ENCODE results near the gene EI24. TPM values are rescaled to one million over a fixed set of nuclear protein-coding genes. Genes with fewer than 3 reads are reported as not detected.

EI24 gene
- total and polyA plus RNA-seq, 9 of the 15 experiments (the other 6 are each of a cell fraction or from before 2014, with no cell fraction given) = 50.4 to 260 (median 168) TPM

DNA sequence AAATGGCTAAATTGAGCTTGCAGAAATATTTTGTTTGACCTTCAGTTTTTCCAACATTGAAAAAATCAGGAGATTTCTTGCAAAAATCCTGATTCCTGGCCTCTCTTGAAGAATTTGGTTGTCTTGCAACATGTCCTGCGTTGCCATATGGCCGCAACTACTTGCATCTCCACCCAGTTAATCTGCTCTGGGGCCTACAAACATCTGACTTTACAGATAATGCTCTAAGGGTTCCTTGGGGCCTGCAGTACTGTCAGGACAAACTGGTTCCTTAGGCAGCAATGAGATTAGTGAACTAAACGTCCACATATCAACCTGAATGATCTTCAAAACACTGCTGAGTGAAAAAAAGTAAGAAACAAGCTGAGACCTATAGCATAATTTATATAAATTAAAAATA, 36.6 kb upstream of the EI24 start (continued):
- TF ChIP-seq RBBP5 (IDR thresholded peaks at IDR 0.05; ENCODE audit: borderline replicate concordance, insufficient read depth, low read length, poor library complexity, severe bottlenecking) (no peak), SRSF3 (IDR thresholded peaks at IDR 0.05; ENCODE audit: insufficient read depth, low read length) (no peak), ZNF3 (CRISPR knock-in tag; IDR thresholded peaks at IDR 0.05) (no peak), KDM5B (IDR thresholded peaks at IDR 0.05; ENCODE audit: insufficient replicate concordance, low read depth, low read length) (no peak), HSF4 (CRISPR knock-in tag; IDR thresholded peaks at IDR 0.05; ENCODE audit: borderline replicate concordance) (no peak), PTBP1 (IDR thresholded peaks at IDR 0.05; ENCODE audit: low read depth, low read length) (no peak), CBX5 (IDR thresholded peaks at IDR 0.05; ENCODE audit: borderline replicate concordance, low read depth) (no peak), SIX5 (IDR thresholded peaks at IDR 0.05; ENCODE audit: borderline replicate concordance in 1 of 2, insufficient read depth in 1 of 2, low read depth in 1 of 2, low read length in 2 of 2) (no peak), ESRRA (IDR thresholded peaks at IDR 0.05; ENCODE audit: borderline replicate concordance, low read depth) (no peak), MYC (IDR thresholded peaks at IDR 0.05; ENCODE audit: low read depth, low read length) (peak; percentile 76), MYC (CRISPR knock-in tag; IDR thresholded peaks at IDR 0.05; ENCODE audit: borderline replicate concordance, low read depth) (no peak), SMAD3 (CRISPR knock-in tag; conservative IDR thresholded peaks at IDR 0.05) (no peak), HDAC6 (IDR thresholded peaks at IDR 0.05; ENCODE audit: low read depth, low read length) (no peak), SNIP1 (IDR thresholded peaks at IDR 0.05; ENCODE audit: low read depth) (no peak), BDP1 (IDR thresholded peaks at IDR 0.05; ENCODE audit: insufficient read depth, insufficient read length) (no peak), GABPB2 (CRISPR knock-in tag; conservative IDR thresholded peaks at IDR 0.05) (no peak), ZNF41 (CRISPR knock-in tag; conservative IDR thresholded peaks at IDR 0.05) (no peak), NFE2 (IDR thresholded peaks at IDR 0.05; ENCODE audit: low read depth) (no peak), ZNF830 (CRISPR knock-in tag; IDR thresholded peaks at IDR 0.05) (no peak), HMG20A (CRISPR knock-in tag; conservative IDR thresholded peaks at IDR 0.05) (no peak), RAD51 (IDR thresholded peaks at IDR 0.05; ENCODE audit: borderline replicate concordance, low read depth) (no peak), HDAC2 (IDR thresholded peaks at IDR 0.05) (peak; percentile 81; the same call in 1 of the 2 replicates)
- TF ChIP-seq, protein P1, sequence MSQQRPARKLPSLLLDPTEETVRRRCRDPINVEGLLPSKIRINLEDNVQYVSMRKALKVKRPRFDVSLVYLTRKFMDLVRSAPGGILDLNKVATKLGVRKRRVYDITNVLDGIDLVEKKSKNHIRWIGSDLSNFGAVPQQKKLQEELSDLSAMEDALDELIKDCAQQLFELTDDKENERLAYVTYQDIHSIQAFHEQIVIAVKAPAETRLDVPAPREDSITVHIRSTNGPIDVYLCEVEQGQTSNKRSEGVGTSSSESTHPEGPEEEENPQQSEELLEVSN (IDR thresholded peaks at IDR 0.05; ENCODE audit: borderline replicate concordance in 1 of 2, extremely low read depth in 1 of 2, insufficient read depth in 1 of 2, insufficient read length in 1 of 2, low read depth in 1 of 2, low read length in 1 of 2, poor library complexity in 1 of 2, severe bottlenecking in 1 of 2) = no peak
- TF ChIP-seq, protein P2, sequence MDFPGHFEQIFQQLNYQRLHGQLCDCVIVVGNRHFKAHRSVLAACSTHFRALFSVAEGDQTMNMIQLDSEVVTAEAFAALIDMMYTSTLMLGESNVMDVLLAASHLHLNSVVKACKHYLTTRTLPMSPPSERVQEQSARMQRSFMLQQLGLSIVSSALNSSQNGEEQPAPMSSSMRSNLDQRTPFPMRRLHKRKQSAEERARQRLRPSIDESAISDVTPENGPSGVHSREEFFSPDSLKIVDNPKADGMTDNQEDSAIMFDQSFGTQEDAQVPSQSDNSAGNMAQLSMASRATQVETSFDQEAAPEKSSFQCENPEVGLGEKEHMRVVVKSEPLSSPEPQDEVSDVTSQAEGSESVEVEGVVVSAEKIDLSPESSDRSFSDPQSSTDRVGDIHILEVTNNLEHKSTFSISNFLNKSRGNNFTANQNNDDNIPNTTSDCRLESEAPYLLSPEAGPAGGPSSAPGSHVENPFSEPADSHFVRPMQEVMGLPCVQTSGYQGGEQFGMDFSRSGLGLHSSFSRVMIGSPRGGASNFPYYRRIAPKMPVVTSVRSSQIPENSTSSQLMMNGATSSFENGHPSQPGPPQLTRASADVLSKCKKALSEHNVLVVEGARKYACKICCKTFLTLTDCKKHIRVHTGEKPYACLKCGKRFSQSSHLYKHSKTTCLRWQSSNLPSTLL (IDR thresholded peaks at IDR 0.05) = no peak
- TF ChIP-seq, protein P3, sequence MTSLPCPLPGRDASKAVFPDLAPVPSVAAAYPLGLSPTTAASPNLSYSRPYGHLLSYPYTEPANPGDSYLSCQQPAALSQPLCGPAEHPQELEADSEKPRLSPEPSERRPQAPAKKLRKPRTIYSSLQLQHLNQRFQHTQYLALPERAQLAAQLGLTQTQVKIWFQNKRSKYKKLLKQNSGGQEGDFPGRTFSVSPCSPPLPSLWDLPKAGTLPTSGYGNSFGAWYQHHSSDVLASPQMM (CRISPR knock-in tag; IDR thresholded peaks at IDR 0.05) = no peak
- TF ChIP-seq, protein P4, sequence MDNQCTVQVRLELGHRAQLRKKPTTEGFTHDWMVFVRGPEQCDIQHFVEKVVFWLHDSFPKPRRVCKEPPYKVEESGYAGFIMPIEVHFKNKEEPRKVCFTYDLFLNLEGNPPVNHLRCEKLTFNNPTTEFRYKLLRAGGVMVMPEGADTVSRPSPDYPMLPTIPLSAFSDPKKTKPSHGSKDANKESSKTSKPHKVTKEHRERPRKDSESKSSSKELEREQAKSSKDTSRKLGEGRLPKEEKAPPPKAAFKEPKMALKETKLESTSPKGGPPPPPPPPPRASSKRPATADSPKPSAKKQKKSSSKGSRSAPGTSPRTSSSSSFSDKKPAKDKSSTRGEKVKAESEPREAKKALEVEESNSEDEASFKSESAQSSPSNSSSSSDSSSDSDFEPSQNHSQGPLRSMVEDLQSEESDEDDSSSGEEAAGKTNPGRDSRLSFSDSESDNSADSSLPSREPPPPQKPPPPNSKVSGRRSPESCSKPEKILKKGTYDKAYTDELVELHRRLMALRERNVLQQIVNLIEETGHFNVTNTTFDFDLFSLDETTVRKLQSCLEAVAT (IDR thresholded peaks at IDR 0.05) = peak in 1 of 2 experiments; percentile 52; a peak in 1 of 4 replicates
